Measurements from ENCODE around the gene RAB44.
"Not testable (repeated sequence)": the region's sequence is repeated elsewhere in the genome, so short reads cannot be mapped to it uniquely, and the experiment has no call there.

RAB44 gene

GRCh38 chr6:36703982-36704381, 6.4 kb downstream of the RAB44 start:
- H3K27ac ChIP-seq = no peak overlapping the region
- TF ChIP-seq ZFX (IDR thresholded peaks at IDR 0.05; ENCODE audit: borderline replicate concordance) (no peak), CTCF (IDR thresholded peaks at IDR 0.05) (no peak)

GRCh38 chr6:36704961-36705577, 7.4 kb downstream of the RAB44 start:
- H3K27ac ChIP-seq = not testable (repeated sequence)

GRCh38 chr6:36706339-36706738, 8.7 kb downstream of the RAB44 start:
- TF ChIP-seq ZFX (IDR thresholded peaks at IDR 0.05; ENCODE audit: borderline replicate concordance) = no peak
- no peak for TF ChIP-seq CTCF (IDR thresholded peaks at IDR 0.05)
- H3K27ac ChIP-seq = no peak overlapping the region

- H3K27ac ChIP-seq = no peak overlapping the region
- TF ChIP-seq ZFX (IDR thresholded peaks at IDR 0.05; ENCODE audit: borderline replicate concordance) = no peak
- TF ChIP-seq CTCF (IDR thresholded peaks at IDR 0.05) = no peak
Measured at GRCh38 chr6:36712816-36713215, 15.2 kb downstream of the RAB44 start.

GRCh38 chr6:36713846-36714245, 16.2 kb downstream of the RAB44 start:
- no peak for TF ChIP-seq ZFX (IDR thresholded peaks at IDR 0.05; ENCODE audit: borderline replicate concordance)
- TF ChIP-seq CTCF (IDR thresholded peaks at IDR 0.05) = no peak
- no peak overlapping the region for H3K27ac ChIP-seq

GRCh38 chr6:36714511-36714910, 16.9 kb downstream of the RAB44 start:
- TF ChIP-seq ZFX (IDR thresholded peaks at IDR 0.05; ENCODE audit: borderline replicate concordance) = no peak
- TF ChIP-seq CTCF (IDR thresholded peaks at IDR 0.05) = no peak
- H3K27ac ChIP-seq = no peak overlapping the region

GRCh38 chr6:36715469-36715868, 17.8 kb downstream of the RAB44 start:
- TF ChIP-seq CTCF (IDR thresholded peaks at IDR 0.05) (no peak), ZFX (IDR thresholded peaks at IDR 0.05; ENCODE audit: borderline replicate concordance) (no peak)

GRCh38 chr6:36716476-36717093, 19.0 kb downstream of the RAB44 start:
- no peak overlapping the region for H3K27ac ChIP-seq
- TF ChIP-seq CTCF (IDR thresholded peaks at IDR 0.05) (no peak), ZFX (IDR thresholded peaks at IDR 0.05; ENCODE audit: borderline replicate concordance) (no peak)

More at GRCh38 chr6:36715469-36715868, 17.8 kb downstream of the RAB44 start:
- no peak overlapping the region for H3K27ac ChIP-seq
